SKM-1 treated with dmso at 0.1 percent for 144 hours (cell line): ENCODE data around the gene COL4A2.
"Not testable (repeated sequence)": the region's sequence is repeated elsewhere in the genome, so short reads cannot be mapped to it uniquely, and the experiment has no call there.

Source experiments
- DNase-seq: peaks from one replicate; lab custom pipeline; 2025; ENCODE audit not compliant: unreplicated experiment; lab: John Stamatoyannopoulos, UW

Gene COL4A2

GRCh38 chr13:110486880-110487279 lies 179.8 kb downstream of the COL4A2 start:
- not testable (repeated sequence) for DNase-seq

- DNase-seq = no peak
Observed at GRCh38 chr13:110490009-110490770, 183.1 kb downstream of the COL4A2 start.

DNA sequence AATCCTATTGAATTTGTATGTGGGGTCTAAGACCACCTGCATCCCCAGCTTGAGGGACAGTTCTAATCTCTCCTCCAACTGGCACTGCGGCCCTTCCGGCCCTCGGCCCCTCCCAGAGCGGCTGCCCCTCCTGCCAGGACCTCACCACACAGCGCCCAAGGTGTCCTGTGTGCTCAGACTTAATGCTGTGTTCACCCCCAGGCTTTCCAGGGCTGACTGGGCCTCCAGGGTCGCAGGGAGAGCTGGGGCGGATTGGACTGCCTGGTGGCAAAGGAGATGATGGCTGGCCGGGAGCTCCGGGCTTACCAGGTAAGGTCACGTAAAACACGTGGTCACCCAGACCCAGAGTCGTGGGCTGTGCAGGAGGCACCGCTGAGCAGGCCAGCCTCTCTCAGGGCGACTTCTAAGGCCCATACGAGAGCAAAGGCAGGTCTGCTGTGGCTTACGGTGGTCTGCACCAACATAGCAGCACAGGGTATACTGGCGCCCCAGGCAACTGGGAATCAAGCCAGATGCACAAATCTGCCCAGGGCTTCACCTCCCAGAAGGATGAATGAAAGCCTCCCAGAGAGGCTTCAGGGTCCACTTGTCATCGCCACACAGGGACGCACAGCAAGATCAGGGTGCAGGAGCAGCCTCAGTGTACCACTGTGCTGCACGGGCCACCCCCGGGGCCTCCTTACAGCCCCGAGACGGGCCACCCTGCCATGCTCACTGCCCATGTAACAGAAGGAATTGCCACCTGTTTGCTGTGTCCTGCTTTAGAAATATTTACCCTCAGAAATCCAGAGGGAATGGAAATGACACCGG lies 185.0 kb downstream of the COL4A2 start:
- DNase-seq = no peak

DNA sequence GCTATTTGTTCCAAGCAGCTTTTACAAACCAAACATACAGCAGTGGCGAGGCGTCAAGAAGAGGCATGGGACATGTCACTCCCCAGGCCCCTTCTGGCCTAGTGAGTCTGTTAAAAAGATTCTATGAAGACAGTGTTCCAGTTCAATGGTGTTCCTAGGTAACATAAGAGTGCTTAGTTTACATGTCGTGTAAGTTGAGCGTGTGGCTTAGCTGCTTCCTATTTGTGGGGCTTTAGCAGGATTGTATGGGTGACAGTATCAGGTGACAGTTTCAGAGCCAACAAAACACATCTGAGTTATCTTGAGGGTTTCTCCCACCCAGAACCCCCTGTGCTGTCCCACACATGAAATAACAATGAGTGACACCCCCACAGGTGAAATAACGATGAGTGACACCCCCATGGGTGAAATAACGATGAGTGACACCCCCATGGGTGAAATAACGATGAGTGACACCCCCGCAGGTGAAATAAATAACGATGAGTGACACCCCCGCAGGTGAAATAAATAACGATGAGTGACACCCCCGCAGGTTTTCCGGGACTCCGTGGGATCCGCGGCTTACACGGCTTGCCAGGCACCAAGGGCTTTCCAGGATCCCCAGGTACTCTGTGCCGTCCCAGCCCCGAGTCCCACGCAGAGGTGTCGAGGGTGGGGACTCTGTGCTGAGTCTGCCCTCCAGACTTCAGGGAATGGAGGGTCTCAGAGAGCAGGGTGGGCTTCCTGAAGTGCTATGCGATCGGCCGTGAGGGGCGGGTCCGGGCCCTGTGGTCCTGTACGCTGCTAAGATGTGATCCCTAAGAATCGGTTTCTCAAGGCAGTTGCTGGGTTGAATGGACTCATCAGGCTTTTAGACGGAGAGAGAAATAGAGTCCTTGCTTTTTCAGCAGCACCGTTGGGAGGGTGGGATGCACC lies 185.9 kb downstream of the COL4A2 start:
- DNase-seq = no peak

- no peak for DNase-seq
Observed at GRCh38 chr13:110493613-110494012, 186.5 kb downstream of the COL4A2 start.

DNA sequence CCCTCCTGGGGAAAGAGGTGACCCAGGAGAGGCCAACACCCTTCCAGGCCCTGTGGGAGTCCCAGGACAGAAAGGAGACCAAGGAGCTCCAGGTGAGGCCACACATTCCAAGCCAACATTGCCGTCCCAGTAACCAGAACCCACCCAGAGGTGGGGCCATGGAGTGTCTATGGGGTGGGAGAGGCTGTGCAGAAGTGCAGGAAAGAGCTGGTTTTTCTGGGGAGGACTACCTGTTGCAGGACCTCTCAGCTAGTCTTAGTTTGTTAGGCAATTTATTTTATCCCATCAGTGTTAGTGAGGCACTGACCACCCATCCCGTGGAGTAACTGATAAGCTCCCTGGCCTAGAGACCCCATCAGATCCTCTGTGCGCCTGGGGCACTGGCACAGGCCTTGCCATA lies 188.3 kb downstream of the COL4A2 start:
- DNase-seq = no peak

DNA sequence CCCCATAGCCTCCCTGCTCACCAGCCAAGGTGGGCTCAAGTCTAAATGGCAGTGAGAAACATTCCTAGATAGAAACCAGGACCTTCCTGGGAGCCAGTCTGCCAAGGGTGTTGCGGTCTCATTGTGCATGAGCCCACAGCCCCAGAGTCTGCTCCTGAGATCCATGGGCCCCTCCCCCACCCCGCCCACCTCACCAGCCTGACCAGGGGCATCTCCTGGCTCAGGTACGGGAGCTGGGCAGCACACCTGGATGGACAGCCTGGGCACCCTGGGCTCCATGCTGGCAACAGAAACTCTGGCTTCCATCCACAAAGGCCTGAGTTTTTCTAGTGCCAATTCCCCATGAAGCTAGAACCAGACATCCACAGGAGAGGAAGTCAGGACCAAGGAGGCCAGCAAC lies 188.8 kb downstream of the COL4A2 start:
- no peak for DNase-seq

GRCh38 chr13:110496281-110496680 lies 189.2 kb downstream of the COL4A2 start:
- no peak for DNase-seq

DNA sequence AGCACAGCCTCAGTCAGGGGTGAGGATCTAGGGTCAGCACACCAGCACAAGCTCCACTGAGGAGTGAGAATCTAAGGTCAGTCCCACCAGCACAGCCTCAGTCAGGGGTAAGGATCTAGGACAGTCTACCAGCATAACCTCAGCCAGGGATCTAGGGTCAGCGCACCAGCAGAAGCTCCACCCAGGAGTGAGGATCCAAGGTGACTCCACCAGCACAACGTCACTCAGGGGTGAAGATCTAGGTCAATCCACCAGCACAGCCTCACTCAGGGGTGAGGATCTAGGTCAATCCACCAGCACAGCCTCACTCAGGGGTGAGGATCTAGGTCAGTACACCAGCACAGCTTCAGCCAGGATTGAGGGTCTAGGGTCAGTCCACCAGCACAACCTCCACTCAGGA lies 189.9 kb downstream of the COL4A2 start:
- no peak for DNase-seq

DNA sequence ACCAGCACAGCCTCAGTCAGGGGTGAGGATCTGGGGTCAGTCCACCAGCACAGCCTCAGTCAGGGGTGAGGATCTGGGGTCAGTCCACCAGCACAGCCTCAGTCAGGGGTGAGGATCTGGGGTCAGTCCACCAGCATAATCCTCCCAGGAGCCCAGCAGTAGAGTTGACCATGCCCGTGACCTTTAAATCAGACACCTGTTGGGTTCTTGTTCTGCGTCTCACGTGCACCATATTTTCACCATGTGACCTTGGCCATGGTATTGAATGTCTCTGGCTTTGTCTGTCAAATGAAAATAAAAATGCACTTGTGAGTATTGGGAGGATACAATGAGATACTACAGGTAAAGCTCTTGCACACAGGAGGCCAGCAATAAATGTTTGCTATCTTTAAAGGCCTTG lies 190.8 kb downstream of the COL4A2 start:
- DNase-seq = not testable (repeated sequence)

- DNase-seq = no peak
Observed at GRCh38 chr13:110498327-110498726, 191.2 kb downstream of the COL4A2 start.

- DNase-seq = no peak
Observed at GRCh38 chr13:110498765-110499164, 191.7 kb downstream of the COL4A2 start.

DNA sequence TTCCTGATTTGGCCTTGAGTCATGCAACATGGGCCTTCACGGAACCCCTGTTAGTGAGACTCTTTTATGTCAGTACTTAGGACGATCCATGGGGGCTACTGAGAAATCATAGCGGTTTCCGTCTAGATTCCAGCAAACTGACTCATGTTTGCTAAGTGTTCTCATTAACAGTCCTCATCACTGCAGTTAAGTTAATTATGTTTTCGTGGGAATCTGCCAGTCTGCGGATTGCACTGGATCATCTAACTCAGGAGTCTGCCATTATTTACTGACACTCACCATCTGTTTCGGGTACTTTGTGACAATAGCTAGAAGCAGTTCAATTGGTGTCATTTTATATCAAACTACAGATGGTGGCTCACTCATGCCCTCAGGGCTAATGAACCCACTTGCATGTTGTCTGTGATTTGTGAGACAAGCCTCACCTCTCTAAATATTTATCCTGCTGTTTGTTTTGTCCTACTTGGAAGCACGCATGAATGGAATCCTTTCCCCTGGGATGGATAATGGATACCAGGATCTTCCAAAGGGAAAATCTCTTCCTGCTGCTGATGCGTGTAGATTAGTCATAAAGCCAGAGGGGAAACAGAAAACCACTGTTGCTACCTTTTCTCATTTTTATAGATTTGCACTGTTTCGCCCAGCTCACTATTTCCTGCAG lies 192.7 kb downstream of the COL4A2 start:
- no peak for DNase-seq

DNA sequence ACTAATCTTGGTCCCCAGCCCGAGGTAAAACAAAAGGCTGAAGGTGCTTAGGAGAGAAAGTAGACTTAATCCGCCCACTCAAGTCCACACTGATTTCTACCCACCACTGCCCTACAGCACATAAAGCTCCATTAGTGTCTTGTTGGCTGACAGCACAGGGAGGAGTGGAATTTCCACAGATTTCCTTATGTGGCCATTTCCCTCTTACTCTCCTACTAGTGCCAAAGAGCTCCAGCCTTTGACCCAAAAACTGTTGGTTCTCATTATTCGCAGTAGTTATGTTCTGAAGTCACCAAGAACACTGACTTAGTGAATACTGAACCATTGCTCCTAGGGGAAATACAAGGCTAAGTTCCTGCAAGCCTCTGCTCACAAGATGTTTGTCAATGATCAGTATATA lies 193.3 kb downstream of the COL4A2 start:
- no peak for DNase-seq

DNA sequence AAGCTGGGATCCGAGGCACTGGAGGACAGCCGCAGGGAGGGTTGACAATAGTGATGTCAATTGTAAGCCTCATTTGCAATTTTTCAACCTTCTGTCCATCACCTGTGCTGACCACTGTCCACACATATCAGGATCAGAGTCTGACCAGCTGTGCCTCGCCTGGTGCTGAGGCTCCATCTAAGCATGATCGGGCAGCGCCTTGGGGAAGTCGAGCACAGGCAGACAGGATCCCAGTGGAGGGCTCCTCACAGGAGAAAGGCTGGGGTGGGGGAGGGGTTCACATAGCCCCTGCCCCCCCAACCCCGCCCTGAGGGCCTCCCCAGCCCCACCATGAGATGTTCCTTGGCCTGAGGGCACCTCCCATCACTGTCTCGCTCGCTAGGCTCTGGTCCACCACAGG lies 194.1 kb downstream of the COL4A2 start:
- no peak for DNase-seq

- DNase-seq = no peak
Observed at GRCh38 chr13:110503037-110503901, 196.2 kb downstream of the COL4A2 start.

GRCh38 chr13:110503979-110504499 lies 197.0 kb downstream of the COL4A2 start:
- no peak for DNase-seq

DNA sequence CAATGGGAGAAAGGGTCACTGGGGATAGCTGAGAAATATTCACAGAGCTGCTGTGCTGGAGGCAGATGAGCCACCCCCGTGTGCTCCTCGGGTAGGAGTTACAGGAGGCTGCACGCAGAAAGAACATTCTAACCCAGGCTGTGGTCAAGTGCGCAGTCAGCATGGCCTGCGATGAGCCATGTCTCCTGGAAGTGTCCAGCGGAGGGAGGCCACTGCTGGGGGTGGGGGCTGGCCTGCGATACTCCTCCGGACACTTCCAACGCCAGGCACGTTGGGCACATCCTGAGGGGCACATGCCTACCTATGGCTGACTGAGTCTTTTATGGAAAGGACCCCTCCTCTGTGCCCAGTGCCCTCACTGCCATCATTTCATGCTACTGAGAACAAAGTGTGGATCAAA lies 198.5 kb downstream of the COL4A2 start:
- no peak for DNase-seq

DNA sequence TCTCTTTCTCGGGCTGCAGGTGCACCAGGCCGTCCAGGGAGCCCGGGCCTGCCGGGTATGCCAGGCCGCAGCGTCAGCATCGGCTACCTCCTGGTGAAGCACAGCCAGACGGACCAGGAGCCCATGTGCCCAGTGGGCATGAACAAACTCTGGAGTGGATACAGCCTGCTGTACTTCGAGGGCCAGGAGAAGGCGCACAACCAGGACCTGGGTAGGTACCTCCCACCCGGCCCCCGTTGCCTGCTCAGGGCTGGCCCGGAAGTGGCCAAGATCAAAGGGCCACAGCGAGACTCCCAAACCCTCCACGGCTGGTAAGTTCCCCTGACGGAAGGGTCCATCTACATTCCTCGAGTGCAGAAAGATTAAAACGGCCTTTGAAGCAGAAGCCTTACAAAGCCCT lies 199.3 kb downstream of the COL4A2 start:
- no peak for DNase-seq
